ENCODE data around the gene EXOC3L4.

DNA sequence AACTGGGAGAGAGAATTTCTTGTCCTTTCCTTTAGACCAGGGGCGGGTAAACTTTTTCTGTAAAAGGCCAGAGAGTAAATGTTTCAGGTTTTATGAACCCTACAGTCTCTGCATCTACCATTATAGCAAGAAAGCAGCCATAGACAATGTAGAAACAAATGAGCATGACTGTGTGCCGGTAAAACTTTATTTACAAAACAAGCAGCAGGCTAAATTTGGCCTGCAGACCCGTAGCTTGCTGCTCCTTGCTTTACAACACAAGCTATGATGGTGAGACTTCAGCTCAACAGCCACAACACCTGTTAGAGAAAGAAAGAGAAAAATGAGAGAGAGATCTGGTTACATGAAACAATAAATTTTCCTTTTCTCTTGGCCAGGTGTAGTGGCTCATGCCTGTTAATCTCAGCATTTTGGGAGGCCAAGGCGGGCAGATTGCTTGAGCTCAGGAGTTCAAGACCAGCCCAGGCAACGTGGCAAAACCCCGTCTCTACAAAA, 33.0 kb upstream of the EXOC3L4 start:
- TF ChIP-seq ZFX (IDR thresholded peaks at IDR 0.05; ENCODE audit: borderline replicate concordance), result no peak
- TF ChIP-seq, protein P1, sequence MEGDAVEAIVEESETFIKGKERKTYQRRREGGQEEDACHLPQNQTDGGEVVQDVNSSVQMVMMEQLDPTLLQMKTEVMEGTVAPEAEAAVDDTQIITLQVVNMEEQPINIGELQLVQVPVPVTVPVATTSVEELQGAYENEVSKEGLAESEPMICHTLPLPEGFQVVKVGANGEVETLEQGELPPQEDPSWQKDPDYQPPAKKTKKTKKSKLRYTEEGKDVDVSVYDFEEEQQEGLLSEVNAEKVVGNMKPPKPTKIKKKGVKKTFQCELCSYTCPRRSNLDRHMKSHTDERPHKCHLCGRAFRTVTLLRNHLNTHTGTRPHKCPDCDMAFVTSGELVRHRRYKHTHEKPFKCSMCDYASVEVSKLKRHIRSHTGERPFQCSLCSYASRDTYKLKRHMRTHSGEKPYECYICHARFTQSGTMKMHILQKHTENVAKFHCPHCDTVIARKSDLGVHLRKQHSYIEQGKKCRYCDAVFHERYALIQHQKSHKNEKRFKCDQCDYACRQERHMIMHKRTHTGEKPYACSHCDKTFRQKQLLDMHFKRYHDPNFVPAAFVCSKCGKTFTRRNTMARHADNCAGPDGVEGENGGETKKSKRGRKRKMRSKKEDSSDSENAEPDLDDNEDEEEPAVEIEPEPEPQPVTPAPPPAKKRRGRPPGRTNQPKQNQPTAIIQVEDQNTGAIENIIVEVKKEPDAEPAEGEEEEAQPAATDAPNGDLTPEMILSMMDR (IDR thresholded peaks at IDR 0.05), result no peak
